GM19238 (cell line): ENCODE data around the gene TMEM128.
A peak's percentile ranks its signal among the peaks of the same experiment; 100 is the strongest.
"Not testable (repeated sequence)": the region's sequence is repeated elsewhere in the genome, so short reads cannot be mapped to it uniquely, and the experiment has no call there.

Experiments
- DNase-seq: peaks from one replicate; pipeline ENCODE4 v3.0.0; 2011; ENCODE audit warnings: low spot score; ENCODE audit not compliant: insufficient read length

TMEM128 gene, protein sequence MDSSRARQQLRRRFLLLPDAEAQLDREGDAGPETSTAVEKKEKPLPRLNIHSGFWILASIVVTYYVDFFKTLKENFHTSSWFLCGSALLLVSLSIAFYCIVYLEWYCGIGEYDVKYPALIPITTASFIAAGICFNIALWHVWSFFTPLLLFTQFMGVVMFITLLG

DNA sequence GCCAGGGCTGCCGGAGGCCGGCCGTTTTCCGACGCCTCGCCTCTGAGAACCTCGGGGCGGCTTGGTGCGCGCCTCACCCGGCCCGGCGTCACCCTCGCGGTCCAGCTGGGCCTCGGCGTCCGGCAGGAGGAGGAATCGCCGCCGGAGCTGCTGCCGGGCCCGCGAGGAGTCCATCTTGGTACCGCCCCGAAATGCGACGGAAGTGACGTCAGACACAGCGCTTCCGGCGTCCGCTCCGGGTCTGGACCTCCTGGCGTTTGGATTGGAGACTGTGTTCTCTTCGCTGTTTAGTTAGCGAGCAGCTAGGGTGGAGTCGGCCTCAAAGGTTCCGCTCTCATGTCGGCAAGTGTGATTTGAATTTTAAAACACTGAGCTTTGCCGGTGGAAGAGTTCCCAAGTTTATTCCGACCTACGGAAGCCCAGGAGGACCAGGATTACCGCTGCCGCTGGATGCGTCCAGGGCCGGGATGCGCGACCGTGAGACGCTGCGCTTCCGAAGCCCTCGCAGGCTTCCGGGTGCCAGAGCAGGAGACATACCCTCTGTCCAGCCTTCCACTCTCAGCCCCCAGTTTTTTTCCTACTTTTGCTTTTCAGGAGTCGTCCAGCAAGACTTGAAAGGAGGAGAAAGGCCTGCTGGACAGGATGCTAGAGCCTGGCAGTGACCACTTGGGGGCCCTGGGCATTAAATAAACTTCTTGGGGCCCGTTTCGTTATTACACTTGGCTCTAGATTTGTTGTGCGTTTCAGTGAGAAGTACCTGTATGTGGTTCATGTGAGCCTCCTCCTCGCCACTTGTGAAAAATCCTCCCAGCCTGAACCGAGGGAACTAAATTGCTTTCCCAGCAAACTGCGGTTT lies at the start of gene TMEM128:
Gene TMEM128 (minus strand): TSS at position 195 of the 856 bp plus-strand sequence. CDS start 21 bp downstream, at position 174.
- peak; percentile 94 for DNase-seq

DNA sequence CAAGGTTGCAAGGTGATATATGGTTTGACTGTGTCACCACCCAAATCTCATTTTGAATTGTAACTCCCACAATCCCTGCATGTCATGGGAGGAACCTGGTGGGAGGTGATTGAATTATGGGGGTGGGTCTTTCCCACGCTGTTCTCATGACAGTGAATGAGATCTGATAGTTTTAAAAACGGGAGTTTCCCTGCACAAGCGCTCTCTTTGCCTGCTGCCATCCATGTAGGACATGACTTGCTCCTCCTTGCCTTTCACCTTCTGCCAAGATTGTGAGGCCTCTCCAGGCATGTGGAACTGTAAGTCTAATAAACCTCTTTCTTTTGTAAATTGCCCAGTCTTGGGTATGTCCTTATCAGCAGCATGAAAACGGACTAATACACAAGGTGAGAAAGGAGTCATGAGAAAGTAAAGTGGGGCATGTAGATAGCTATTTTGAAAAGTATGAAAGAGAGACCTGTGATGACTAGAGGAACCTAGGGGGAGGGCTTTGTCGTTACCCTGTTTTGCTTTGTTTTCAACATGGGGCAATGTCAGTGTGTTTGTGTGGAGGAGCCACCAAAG lies 48.3 kb upstream of the TMEM128 start:
- no peak for DNase-seq

DNA sequence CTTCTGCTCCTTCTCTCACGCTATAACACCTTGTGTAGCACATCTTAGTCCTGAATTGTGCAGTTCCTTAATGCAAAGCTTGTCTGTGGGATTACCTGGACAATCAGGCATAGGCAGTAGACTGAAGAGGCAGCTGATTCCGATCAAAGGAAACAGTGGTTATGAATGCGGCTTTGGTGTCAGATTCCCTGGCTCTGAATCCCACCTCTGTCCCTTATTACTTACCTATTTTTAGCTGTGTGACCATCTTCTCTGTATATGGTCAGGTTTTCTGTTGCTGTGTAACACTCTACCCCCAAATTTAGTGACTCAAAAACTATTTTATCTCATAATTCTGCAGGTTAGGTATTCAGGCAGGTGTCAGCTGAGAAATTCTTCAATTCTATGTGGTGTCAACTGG lies 45.3 kb upstream of the TMEM128 start:
- DNase-seq: no peak

DNA sequence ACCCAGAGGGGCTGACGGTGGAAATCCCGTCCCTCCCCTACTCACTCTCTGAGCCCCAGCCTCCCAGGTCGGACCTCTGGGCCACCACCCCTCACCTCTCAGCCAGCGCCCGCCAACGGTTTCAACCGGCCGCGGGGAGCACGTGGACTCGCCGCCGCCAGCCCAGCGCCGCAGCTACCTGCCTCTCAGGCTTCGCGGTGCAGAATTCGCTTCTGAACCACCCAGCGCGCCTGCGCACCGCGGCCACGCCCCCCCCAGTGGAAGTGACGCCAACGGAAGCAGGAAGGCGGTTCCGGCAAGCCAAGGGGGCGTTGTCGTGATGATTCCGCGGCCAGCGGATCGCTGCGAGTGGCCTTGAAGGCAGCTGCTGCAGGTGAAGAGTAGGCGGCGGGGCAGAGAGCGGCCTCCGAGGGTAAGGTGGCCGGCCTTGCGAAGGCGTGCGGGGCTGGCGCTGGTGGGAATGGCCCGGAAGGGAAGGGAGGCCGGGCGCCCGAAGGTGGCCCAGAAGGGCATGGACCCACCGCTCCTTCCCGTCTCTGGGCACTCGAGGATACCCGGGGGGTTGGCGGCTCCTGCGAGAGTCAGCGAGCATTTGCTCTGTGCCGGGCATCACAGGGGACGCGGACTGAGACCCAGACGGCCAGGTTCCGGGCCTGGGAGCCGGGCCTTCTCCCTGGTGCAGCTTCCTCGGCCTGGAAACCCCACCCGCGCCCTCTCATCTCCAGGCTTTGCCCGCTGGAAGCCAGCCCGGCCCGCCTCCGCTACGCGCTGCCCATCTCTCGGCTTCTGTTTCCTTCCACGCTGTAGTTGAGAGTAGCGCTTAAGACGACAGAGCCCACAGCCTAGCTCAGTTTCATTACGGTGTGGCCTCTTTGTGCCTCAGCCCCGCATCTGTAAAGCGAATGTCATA lies 42.2 kb upstream of the TMEM128 start, which contains the start of the genes LYAR and ZBTB49:
Gene LYAR (minus strand): TSS at position 214 of the 910 bp plus-strand sequence. CDS start 6,412 bp downstream, outside the sequence.
Gene ZBTB49 (plus strand): TSS at position 311 of the 910 bp plus-strand sequence. CDS start 9,695 bp downstream, outside the sequence.
- DNase-seq: peak; percentile 93

DNA sequence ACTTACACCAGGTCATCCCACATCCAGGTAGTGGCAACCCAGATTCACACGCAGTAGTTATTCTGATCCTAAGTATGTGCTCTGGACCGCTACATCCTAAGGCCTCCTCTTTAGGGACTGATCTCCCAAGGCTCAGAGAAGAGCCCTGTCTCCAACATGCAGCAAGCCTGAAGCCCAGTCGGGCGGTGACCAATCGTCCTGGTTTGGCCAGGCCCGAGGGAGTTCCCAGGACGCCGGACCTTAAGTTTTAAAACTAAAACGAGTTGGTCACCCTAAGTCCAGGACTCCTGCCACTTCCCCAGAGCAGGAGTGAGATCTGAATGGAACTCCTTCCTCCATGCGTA lies 41.5 kb upstream of the TMEM128 start:
- peak; percentile 13 for DNase-seq

DNA sequence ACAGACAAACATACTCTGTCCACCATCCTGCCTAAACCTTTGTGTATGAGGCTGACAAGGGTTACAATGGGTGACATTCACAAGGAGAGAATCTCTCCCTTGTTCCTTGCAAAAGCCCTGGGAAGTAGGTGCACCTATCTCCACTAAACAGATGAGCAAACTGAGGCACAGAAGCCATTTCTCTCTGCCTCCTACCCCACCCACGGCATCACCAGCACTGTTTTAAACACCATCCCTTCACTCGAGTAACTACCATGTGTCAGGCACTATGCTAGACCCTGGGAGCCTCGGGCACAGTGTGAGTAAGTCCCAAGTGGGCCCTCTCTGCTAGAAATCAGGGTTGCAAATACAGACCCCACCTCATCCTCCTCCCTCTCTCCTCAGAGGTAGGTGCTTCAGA lies 41.0 kb upstream of the TMEM128 start:
- no peak for DNase-seq

DNA sequence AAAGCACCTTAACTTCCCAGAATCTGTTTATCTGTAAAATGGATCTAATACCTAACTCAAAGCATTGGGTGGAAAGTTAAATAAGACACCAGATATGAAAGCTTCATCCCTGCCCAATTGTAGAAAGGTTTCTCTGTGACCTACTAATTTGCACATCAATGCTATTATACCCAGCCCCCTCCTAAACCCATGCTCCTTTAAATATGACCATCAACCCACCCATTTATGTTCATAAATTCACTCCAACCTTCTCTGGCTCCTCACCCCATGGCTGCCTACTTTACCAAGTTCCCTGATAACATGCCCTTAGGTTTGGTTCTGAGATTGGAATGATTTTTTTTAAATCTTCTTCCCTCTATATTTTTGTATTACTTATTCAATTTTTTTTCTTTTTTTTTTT lies 40.1 kb upstream of the TMEM128 start:
- no peak for DNase-seq

DNA sequence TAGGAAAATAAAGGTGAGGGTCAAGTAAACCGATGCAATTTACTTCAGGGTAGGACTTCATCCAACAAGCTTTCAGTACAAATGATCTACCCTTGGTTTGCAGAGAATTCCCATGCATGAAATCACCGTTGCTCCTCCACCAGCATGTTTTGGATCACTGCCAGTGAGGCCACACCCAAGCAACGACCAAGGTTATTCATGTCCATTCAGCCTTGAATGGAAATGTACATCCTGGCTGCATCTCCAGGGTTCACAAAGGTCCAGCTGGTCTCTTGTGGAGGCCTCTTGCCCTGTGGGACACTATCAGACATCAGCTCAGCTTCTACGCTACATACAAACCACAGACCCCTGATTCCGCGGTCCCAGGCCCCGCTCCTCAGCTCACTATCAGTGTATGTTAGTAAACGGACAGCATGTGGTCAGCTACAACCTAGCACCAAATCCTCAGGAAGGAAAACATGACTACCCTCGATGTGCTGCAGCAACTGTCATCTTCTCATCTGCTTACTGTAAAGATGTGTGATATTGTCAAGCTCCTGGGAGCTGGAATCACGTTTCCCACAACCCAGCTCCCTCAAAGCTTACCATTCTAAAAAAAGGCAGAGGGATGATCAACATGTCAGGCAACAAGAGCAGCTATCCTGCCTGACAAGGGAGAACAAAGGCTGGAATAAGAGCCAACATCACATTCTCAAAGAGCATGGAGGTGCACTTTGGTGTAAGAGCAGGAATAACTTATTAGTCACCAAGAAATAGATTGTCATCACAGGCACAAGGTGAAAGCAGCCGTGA lies 37.0 kb upstream of the TMEM128 start:
- DNase-seq: no peak

DNA sequence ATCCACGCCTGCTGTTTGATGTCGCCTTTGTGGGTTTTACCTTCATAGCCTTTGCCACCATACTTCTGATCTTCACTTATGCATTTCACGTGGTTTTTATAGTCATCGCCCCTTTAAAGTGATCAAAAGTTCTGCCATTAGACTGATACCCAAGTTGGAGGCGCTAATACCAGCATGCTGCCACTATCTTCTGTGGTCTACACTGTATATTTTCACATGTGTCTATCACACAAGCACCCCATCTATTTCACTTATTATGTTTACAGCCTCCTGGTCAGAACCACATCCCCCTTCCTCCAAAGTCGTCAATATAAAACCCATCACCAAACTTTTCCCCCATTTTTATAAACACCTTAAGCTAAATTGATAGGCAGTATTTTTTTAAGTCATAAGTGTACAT lies 33.8 kb upstream of the TMEM128 start:
- no peak for DNase-seq

DNA sequence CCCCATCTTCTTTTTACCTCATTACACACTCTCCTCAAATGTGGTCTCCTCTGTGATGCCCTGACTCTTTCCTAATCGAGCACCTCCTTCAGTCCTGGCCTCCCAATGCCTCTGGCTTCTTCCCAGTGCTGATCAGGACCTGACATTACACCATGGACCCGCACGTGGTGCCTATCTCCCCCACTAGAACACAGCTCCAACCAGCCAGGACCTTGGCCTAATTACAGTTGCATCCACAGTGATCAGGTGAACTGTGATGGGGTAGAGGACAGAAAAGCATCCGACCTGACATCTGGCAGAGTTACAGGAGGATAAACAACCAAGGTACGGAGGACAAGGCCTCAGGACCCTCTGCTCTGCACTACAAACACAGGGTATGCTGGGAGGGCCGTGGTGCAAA lies 29.5 kb upstream of the TMEM128 start:
- DNase-seq: no peak

DNA sequence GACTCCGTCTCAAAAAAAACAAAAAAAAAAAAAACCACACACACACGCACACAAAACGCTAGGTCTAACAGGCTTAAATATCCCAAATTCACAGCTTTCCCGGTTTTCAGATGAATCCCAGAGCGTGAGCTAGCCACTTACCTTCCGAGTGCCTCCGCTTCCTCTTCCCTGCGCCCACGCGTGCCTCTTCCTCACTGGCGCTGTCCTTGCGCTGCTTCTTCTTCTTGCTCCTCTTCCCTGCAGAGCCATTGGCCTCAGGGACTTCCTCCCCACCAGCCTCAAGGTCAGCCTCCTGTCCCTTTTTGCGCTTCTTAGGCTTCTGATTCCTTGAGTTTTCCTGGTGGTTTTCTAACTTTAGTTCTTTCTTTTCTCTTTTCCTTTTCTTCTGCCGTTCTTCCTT lies 26.2 kb upstream of the TMEM128 start:
- DNase-seq: no peak

DNA sequence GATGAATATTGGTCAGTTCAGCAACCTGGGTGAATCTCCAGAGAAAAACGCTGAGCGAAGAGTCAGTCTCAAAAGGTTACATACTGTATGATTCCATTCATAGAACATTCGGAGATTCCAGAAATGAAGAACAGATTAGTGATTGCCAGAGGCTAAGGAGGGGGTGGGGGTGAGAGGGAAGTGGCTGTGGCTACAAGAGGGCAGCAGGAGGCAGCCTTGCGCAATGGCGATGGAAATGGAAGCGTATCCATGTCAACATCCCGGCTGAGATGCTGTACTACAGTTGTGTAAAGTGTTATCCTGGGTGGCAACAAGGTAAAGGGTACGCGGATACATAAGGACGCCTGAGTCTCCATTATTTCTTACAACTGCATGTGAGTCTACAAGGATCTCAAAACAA lies 23.9 kb upstream of the TMEM128 start:
- no peak for DNase-seq

DNA sequence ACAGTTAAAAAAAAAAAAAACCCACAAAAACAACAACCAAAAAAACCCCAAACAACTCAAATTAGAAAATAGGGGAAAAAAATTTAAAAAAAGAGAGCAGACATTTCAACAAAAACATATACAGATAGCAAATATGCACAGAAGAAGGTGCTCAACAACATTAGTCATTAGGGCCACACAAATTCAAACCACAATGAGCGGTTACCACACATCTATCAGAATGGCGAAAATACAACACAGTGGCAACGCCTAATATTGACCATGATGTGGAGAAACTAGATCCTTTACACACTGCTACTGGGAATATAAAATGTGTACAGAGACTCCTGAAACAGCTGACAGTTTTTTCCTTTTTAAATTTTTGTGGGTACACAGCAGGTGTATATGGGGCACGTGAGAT lies 22.5 kb upstream of the TMEM128 start:
- DNase-seq: no peak

DNA sequence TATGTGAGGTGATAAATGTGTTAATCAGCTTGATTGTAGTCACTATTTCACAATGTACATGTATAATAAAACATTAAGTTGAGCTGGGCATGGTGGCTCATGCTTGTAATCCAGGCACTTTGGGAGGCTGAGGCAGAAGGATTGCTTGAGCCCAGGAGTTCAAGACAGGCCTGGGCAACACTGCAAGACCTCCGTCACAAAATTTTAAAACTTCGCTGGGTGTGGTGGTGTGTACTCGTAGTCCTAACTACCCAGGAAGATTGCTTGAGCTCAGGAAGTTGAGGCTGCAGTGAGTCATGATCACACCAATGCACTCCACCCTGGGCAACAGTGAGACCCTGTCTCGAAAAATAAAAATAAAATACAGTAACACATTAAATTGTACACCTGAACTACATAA lies 21.8 kb upstream of the TMEM128 start:
- no peak for DNase-seq

DNA sequence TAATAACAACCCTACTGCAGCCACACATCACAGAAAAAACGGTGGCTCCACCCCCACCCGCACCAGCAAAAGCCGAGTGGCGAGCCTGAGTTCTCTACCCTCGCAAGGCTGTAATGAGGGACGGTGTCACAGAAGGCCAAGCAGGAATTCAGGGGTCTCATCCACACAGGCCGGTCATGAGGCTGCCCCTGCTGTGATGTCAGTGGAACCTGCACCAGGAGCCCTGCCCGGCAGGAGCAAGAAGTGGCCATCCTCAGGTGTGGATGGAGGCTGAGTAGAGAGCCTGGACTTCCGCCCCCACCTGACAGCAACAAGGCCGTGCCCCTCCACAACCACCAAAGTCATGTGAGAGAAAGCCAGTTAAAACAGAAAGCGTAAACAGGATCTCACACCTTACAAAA lies 21.3 kb upstream of the TMEM128 start:
- DNase-seq: no peak

DNA sequence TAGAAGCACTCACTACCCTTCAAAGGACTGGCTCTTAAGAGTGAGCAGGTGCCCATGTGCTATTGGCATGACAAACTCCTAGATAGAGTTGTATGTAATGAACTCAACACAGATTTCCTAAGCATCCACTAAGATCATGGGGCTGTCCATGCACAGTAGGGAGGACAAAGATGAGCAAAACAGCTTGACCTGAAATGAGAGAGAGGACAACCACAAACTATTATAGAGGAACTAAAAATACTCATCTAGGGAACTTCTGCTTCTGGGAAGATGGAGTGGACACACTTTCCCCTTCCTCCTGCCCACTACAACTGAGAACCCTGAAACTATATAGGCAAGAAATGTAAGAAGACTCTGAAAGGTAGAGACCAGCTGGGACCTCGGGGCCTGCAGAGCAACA lies 20.8 kb upstream of the TMEM128 start:
- DNase-seq: no peak

DNA sequence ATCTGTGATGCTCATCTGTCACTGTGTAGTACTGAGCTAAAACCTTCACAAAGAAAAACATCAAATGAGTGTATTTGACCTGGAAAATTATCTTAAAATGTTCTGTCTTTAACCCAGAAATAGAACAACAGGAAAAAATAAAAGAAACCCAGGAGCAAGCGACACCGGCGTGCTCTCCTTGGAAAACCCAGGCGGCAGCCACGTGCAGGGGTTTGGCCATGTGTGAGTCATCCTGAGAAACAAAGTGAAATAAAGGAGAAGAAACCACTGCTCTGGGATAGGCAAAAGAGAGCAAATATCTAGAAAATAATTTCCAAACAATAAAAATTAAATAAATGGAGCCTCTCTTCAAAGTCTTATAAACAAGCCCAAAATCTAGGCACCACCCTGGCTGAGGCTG lies 20.0 kb upstream of the TMEM128 start:
- no peak for DNase-seq

DNA sequence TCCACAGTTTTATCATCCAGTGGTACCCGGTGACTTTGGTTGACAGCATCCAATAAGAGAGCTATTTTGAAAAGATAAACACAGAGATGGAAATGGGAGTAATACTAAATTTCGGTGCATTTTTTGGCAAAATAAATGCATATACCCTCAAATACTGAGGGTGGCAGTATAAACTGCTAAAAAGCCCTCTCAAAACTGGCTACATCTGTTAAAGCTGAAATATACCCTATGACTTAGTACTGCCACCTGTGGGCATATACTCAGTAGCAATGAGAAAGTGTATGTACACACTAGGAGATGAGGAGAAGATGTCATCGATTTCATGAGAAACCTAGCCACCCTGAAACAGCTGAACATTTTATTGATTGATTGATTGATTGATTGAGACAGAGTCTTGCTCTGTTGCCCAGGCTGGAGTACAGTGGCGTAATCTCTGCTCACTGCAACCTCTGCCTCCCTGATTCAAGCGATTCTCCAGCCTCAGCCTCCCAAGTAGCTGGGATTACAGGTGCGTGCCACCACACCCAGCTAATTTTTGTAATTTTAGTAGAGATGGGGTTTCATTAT lies 12.2 kb upstream of the TMEM128 start:
- no peak for DNase-seq

DNA sequence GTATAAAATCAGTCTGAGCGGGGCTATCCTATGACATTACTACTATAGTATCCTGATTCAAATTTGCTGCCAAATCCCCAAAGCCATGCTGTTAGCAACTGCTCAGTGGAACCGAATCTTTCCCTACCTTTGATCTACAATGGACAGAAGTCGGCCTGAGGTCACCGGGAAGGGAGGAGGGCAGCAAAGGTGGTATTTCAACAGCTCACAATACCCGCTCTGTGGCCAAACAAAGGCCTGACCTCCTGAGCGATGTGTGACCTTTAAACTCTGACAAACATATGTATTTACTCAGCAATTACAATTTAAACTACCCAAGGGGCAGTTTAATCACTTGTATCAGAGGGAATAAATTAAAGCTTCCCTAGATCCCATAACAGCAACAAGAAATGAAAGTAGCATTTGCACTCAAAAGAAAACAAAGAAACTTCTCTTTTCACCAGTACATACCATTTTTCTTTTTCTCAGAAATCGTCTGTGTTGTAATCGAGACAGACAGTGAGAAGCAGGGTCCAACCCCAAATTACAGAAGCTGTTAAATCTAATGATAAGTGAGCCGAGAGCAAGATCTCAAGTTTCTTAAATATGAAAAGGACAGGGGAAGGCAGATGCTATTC lies 11.6 kb upstream of the TMEM128 start:
- DNase-seq: no peak

DNA sequence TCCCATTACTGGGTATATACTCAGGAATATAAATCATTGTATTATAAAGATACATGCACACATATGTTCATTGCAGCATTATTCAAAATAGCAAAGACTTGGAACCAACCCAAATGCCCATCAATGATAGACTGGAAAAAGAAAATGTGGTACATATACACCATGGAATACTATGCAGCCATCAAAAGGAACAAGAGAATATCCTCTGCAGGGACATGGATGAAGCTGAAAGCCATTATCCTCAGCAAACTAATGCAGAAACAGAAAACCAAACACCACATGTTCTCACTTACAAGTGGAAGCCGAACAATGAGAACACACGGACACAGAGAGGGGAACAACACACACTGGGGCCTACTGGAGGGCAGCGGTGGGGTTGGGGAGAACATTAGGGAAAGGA lies 9.7 kb upstream of the TMEM128 start:
- DNase-seq: not testable (repeated sequence)
